T-helper 2 cell (primary cell): ENCODE data around the gene SPRY2.
"Not testable (repeated sequence)": the region's sequence is repeated elsewhere in the genome, so short reads cannot be mapped to it uniquely, and the experiment has no call there.

ENCODE experiments used
- DNase-seq, 5 experiments: peaks; one replicate each; pipeline versions ENCODE4 v3.0.0 to v3.0.0-alpha.2; 2012 to 2022
- total RNA-seq, 2 donors: gene quantifications; one replicate each; lab custom pipeline; 2026; lab: John Stamatoyannopoulos, UW

The SPRY2 gene
- total RNA-seq, result 0 to 0.40 reads per million in 2 donors

GRCh38 chr13:80341101-80341755 is at the start of gene SPRY2:
Gene SPRY2, minus strand, starts transcription at chr13:80341126. Its CDS starts 3,421 bp downstream, at chr13:80337705.
- peak in 2 of 5 experiments; percentile 36 to 48 for DNase-seq

GRCh38 chr13:80390338-80390737 is 49.4 kb upstream of the SPRY2 start:
- DNase-seq, result no peak

GRCh38 chr13:80389073-80390038 is 48.4 kb upstream of the SPRY2 start:
- no peak for DNase-seq

- DNase-seq, result no peak
Observed at GRCh38 chr13:80388506-80388905, 47.6 kb upstream of the SPRY2 start.

- DNase-seq, result no peak
Observed at GRCh38 chr13:80386592-80386991, 45.7 kb upstream of the SPRY2 start.

GRCh38 chr13:80386002-80386401 is 45.1 kb upstream of the SPRY2 start:
- DNase-seq, result peak in 2 of 5 experiments; percentile 22 to 90

GRCh38 chr13:80382576-80382975 is 41.6 kb upstream of the SPRY2 start:
- no peak for DNase-seq

- DNase-seq, result no peak
Observed at GRCh38 chr13:80379245-80379644, 38.3 kb upstream of the SPRY2 start.

GRCh38 chr13:80376554-80376953 is 35.6 kb upstream of the SPRY2 start:
- no peak for DNase-seq

- DNase-seq, result no peak
Observed at GRCh38 chr13:80374901-80375300, 34.0 kb upstream of the SPRY2 start.

GRCh38 chr13:80374444-80374843 is 33.5 kb upstream of the SPRY2 start:
- DNase-seq, result no peak

GRCh38 chr13:80371840-80372509 is 31.0 kb upstream of the SPRY2 start:
- no peak for DNase-seq

- no peak for DNase-seq
Observed at GRCh38 chr13:80367473-80367872, 26.5 kb upstream of the SPRY2 start.

GRCh38 chr13:80363890-80364503 is 23.1 kb upstream of the SPRY2 start:
- peak in 1 of 5 experiments; percentile 8 for DNase-seq

GRCh38 chr13:80362481-80362880 is 21.6 kb upstream of the SPRY2 start:
- DNase-seq, result no peak

- DNase-seq, result peak in 1 of 5 experiments; percentile 77
Observed at GRCh38 chr13:80361883-80362327, 21.0 kb upstream of the SPRY2 start.

- no peak for DNase-seq
Observed at GRCh38 chr13:80361298-80361697, 20.4 kb upstream of the SPRY2 start.

GRCh38 chr13:80360453-80360800 is 19.5 kb upstream of the SPRY2 start:
- no peak for DNase-seq

GRCh38 chr13:80359778-80360452 is 19.0 kb upstream of the SPRY2 start:
- DNase-seq, result no peak

GRCh38 chr13:80359414-80359777 is 18.5 kb upstream of the SPRY2 start:
- DNase-seq, result no peak

- not testable (repeated sequence) for DNase-seq
Observed at GRCh38 chr13:80355496-80356094, 14.7 kb upstream of the SPRY2 start.

- no peak for DNase-seq
Observed at GRCh38 chr13:80348750-80349149, 7.8 kb upstream of the SPRY2 start.
